MCF 10A (cell line): ENCODE results near the gene MIS18A. TPM values are rescaled to one million over a fixed set of nuclear protein-coding genes. Genes with fewer than 3 reads are reported as not detected.
"Not testable (repeated sequence)": the region's sequence is repeated elsewhere in the genome, so short reads cannot be mapped to it uniquely, and the experiment has no call there.

ENCODE experiments used
- BruUV-seq: library from RNA; stranded (reverse); fragments of 400-500 nt; replicated peaks from 2 replicates; lab custom pipeline; 2021; lab: Mats Ljungman, UMichigan
- CTCF ChIA-PET: fragments of 300-600 bp; sonication (Branson Sonifier 250); formaldehyde crosslinking; extraction: SDS; loops from one replicate; lab custom pipeline; 2021; ENCODE audit warnings: antibody characterized with exemption, inconsistent platforms; lab: Yijun Ruan, JAX
- POLR2A ChIA-PET: fragments of 300-600, 350-650 bp; sonication (Branson Sonifier 250); formaldehyde crosslinking; extraction: SDS; loops from one replicate; lab custom pipeline; 2020; ENCODE audit warnings: antibody characterized with exemption, inconsistent platforms; lab: Yijun Ruan, JAX
- DNase-seq: peaks from one replicate; pipeline ENCODE4 v3.0.0-alpha.2; 2018; ENCODE audit not compliant: unreplicated experiment
- H3K27ac Mint-ChIP-seq: one replicate; pipeline ENCODE4 v1.8.0; 2022; ENCODE audit warnings: mild to moderate bottlenecking, low read depth, mixed read lengths; ENCODE audit not compliant: unreplicated experiment
- H3K27me3 Mint-ChIP-seq: one replicate; pipeline ENCODE4 v1.8.0; 2022; ENCODE audit warnings: mixed read lengths; ENCODE audit not compliant: insufficient read depth, unreplicated experiment
- H3K36me3 Mint-ChIP-seq: one replicate; pipeline ENCODE4 v1.8.0; 2022; ENCODE audit warnings: mild to moderate bottlenecking, moderate library complexity, mixed read lengths; ENCODE audit not compliant: insufficient read depth, unreplicated experiment
- H3K4me1 Mint-ChIP-seq: one replicate; pipeline ENCODE4 v1.8.0; 2022; ENCODE audit warnings: mixed read lengths; ENCODE audit not compliant: insufficient read depth, unreplicated experiment
- H3K4me3 Mint-ChIP-seq: one replicate; pipeline ENCODE4 v1.8.0; 2022; ENCODE audit warnings: mild to moderate bottlenecking, moderate library complexity, mixed read lengths; ENCODE audit not compliant: unreplicated experiment
- H3K9me3 Mint-ChIP-seq: one replicate; pipeline ENCODE4 v1.8.0; 2022; ENCODE audit warnings: mixed read lengths; ENCODE audit not compliant: unreplicated experiment
- CTCF ChIP-seq: fragments of 200-600 bp; IDR thresholded peaks from one replicate; pipeline ENCODE4 v1.8.0; 2022; ENCODE audit warnings: antibody characterized with exemption, mild to moderate bottlenecking; ENCODE audit not compliant: unreplicated experiment
- intact Hi-C: fragments of 100-400 bp; cut with micrococcal nuclease; formaldehyde crosslinking; loops from 2 replicates; pipeline ENCODE4 v1.14.1; 2022
- total RNA-seq: library from RNA; stranded (reverse); gene quantifications from 2 replicates; pipeline ENCODE4 v1.2.3, GENCODE V29; 2022

MIS18A gene
- total RNA-seq, 1 experiment from 2014 or later, result 14.0 TPM

- Mint-ChIP-seq H3K4me1 (peaks cover 23% of the 10 kb centered on the region), H3K36me3 (peaks cover 11% of the 10 kb centered on the region), H3K9me3 (no peaks in the 10 kb centered on the region), H3K27me3 (peaks cover 11% of the 10 kb centered on the region), H3K4me3 (no peak overlapping the region), H3K27ac (no peak overlapping the region)
- no peak for DNase-seq
- ChIA-PET POLR2A (no interaction called here), CTCF (interaction anchor here (0.6 to 5.7 kb wide), 5 partner anchors 394 to 480 kb away, joined by 3 to 84 read pairs (median 46); no protein-coding TSS in a partner anchor)
- intact Hi-C loops, result no loop called here
- TF ChIP-seq CTCF, result no peak
- BruUV-seq, result no TSS peak
These were observed 18.7 kb downstream of the MIS18A start for GRCh38 chr21:32260130-32260529.

- ChIA-PET POLR2A (interaction anchor here (1.0 to 1.9 kb wide), 3 partner anchors 10 to 478 kb away, joined by 5 to 7 read pairs (median 6); no protein-coding TSS in a partner anchor), CTCF (interaction anchor here (0.7 to 5.7 kb wide), 20 partner anchors 9 to 478 kb away, joined by 3 to 84 read pairs (median 6); no protein-coding TSS in a partner anchor)
- H3K9me3 Mint-ChIP-seq, DNase-seq, H3K4me3 Mint-ChIP-seq, BruUV-seq, H3K27ac Mint-ChIP-seq: not testable (repeated sequence)
- peaks cover 11% of the 10 kb centered on the region for H3K36me3 Mint-ChIP-seq
- peaks cover 11% of the 10 kb centered on the region for H3K27me3 Mint-ChIP-seq
- intact Hi-C loops, result loop anchor here (1.0 to 10.0 kb wide), 4 partner anchors 124 to 472 kb away; no protein-coding TSS in a partner anchor
- peaks cover 23% of the 10 kb centered on the region for H3K4me1 Mint-ChIP-seq
These were observed 20.1 kb downstream of the MIS18A start for GRCh38 chr21:32258786-32259048.

GRCh38 chr21:32257962-32258785 is 20.7 kb downstream of the MIS18A start:
- peak overlapping the region; percentile 19 for H3K4me3 Mint-ChIP-seq
- intact Hi-C loops, result loop anchor here (1.0 to 10.0 kb wide), 4 partner anchors 123 to 472 kb away; no protein-coding TSS in a partner anchor
- TF ChIP-seq CTCF, result peak; percentile 76
- H3K27me3 Mint-ChIP-seq, result peaks cover 11% of the 10 kb centered on the region
- peaks cover 23% of the 10 kb centered on the region for H3K4me1 Mint-ChIP-seq
- POLR2A ChIA-PET, result interaction anchor here (0.6 to 1.9 kb wide), 11 partner anchors 10 to 477 kb away, joined by 3 to 7 read pairs (median 3); no protein-coding TSS in a partner anchor
- no peak overlapping the region for H3K27ac Mint-ChIP-seq
- no TSS peak for BruUV-seq
- CTCF ChIA-PET, result interaction anchor here (0.5 to 5.7 kb wide), 39 partner anchors 8 to 491 kb away, joined by 3 to 84 read pairs (median 4); partner anchors contain the start of gene MIS18A
- H3K36me3 Mint-ChIP-seq, result peaks cover 11% of the 10 kb centered on the region
- peak; percentile 87 for DNase-seq
- no peaks in the 10 kb centered on the region for H3K9me3 Mint-ChIP-seq

- no TSS peak for BruUV-seq
- H3K27ac Mint-ChIP-seq, result peak overlapping the region; percentile 36
- peak; percentile 78 for DNase-seq
- peaks cover 20% of the 10 kb centered on the region for H3K27me3 Mint-ChIP-seq
- H3K9me3 Mint-ChIP-seq, result no peaks in the 10 kb centered on the region
- peaks cover 23% of the 10 kb centered on the region for H3K4me1 Mint-ChIP-seq
- H3K36me3 Mint-ChIP-seq, result peaks cover 11% of the 10 kb centered on the region
- ChIA-PET POLR2A (interaction anchor here (0.7 to 1.9 kb wide), 9 partner anchors 9 to 471 kb away, joined by 3 to 5 read pairs (median 3); partner anchors contain the start of gene MIS18A), CTCF (interaction anchor here (0.5 to 5.7 kb wide), 18 partner anchors 9 to 658 kb away, joined by 3 to 84 read pairs (median 7); no protein-coding TSS in a partner anchor)
- intact Hi-C loops, result loop anchor here (10.0 kb wide), 1 partner anchor 122 kb away; no protein-coding TSS in a partner anchor
- no peak overlapping the region for H3K4me3 Mint-ChIP-seq
- TF ChIP-seq CTCF, result no peak
These were observed 21.8 kb downstream of the MIS18A start for GRCh38 chr21:32256873-32257620.
